Measurements from ENCODE around the gene CUX1.
"Not testable (repeated sequence)": the region's sequence is repeated elsewhere in the genome, so short reads cannot be mapped to it uniquely, and the experiment has no call there.

CUX1 gene

DNA sequence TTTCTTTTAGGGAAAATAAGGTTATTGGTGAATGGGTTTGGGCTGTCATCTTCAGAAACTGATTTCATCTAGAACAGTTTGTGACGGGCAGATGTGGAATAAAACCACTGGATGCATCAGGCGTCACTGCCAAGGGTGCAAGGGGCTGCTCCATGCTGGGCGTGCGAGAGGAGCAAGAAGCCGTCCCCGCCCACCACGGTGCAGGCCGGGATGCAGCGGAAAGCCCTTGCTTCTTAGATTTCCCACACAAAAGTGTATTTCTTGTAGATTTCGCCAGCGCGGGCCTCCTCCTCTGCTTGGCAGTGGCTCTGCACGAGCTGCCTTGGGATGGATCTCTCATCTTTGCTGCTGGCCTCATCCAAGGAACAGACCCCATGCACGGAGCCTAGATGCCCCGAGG, 189.3 kb downstream of the CUX1 start:
- in situ Hi-C loops (cut with HindIII; ENCODE audit: low pct_unique_long_range_greater_than_20kb, low sequenced_read_pairs): no loop called here
- DNase-seq (ENCODE audit: low read depth in 1 of 2, low spot score in 1 of 2): no peak
- no peak for TF ChIP-seq JUND (IDR thresholded peaks at IDR 0.05; ENCODE audit: low read depth)

- TF ChIP-seq JUND (IDR thresholded peaks at IDR 0.05; ENCODE audit: low read depth): no peak
- in situ Hi-C loops (cut with HindIII; ENCODE audit: low pct_unique_long_range_greater_than_20kb, low sequenced_read_pairs): no loop called here
- DNase-seq (ENCODE audit: low read depth in 1 of 2, low spot score in 1 of 2): peak in 1 of 2 experiments; percentile 51
Observed at GRCh38 chr7:102008535-102009262, 191.3 kb downstream of the CUX1 start.

- no peak for DNase-seq (ENCODE audit: low read depth in 1 of 2, low spot score in 1 of 2)
- TF ChIP-seq JUND (IDR thresholded peaks at IDR 0.05; ENCODE audit: low read depth): no peak
- in situ Hi-C loops (cut with HindIII; ENCODE audit: low pct_unique_long_range_greater_than_20kb, low sequenced_read_pairs): no loop called here
Observed at GRCh38 chr7:102009628-102010027, 192.2 kb downstream of the CUX1 start.

DNA sequence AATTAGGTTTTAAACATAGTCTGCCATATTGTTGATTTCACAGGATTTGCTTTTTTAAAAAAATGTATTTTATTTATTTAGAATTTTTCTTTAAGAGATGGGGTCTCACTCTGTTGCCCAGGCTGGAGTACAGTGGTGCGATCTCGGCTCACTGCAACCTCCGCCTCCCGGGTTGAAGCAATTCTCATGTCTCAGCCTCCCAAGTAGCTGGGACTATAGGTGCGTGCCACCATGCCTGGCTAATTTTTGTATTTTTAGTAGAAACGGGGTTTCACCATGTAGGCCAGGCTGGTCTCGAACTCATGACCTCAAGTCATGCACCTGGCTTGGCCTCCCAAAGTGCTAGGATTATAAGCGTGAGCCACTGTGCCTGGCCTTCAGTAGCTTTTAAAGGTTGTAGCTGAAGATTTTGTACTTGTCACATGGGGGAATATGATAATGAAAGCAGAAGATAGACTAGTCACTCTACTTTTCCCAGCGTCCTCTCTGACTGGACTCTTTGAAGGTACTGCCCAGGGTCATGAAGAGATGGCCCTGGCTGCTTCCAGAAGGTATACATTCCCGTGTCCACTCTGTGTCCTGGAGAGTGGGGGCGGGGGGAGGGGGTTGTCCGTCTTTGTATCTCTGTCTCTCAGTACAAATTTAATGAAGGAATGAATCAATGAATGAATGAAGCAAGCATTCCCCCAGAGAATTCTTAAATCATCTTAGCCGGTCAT, 194.8 kb downstream of the CUX1 start:
- DNase-seq (ENCODE audit: low read depth in 1 of 2, low spot score in 1 of 2); in situ Hi-C loops (cut with HindIII; ENCODE audit: low pct_unique_long_range_greater_than_20kb, low sequenced_read_pairs): not testable (repeated sequence)

GRCh38 chr7:102012941-102013461, 195.6 kb downstream of the CUX1 start:
- no peak for DNase-seq (ENCODE audit: low read depth in 1 of 2, low spot score in 1 of 2)
- no peak for TF ChIP-seq JUND (IDR thresholded peaks at IDR 0.05; ENCODE audit: low read depth)
- in situ Hi-C loops (cut with HindIII; ENCODE audit: low pct_unique_long_range_greater_than_20kb, low sequenced_read_pairs): no loop called here

- TF ChIP-seq JUND (IDR thresholded peaks at IDR 0.05; ENCODE audit: low read depth): no peak
- in situ Hi-C loops (cut with HindIII; ENCODE audit: low pct_unique_long_range_greater_than_20kb, low sequenced_read_pairs): no loop called here
- no peak for DNase-seq (ENCODE audit: low read depth in 1 of 2, low spot score in 1 of 2)
Observed at GRCh38 chr7:102018876-102019275, 201.4 kb downstream of the CUX1 start.

GRCh38 chr7:102019461-102019860, 202.0 kb downstream of the CUX1 start:
- DNase-seq (ENCODE audit: low read depth in 1 of 2, low spot score in 1 of 2): no peak
- in situ Hi-C loops (cut with HindIII; ENCODE audit: low pct_unique_long_range_greater_than_20kb, low sequenced_read_pairs): no loop called here
- no peak for TF ChIP-seq JUND (IDR thresholded peaks at IDR 0.05; ENCODE audit: low read depth)

- DNase-seq (ENCODE audit: low read depth in 1 of 2, low spot score in 1 of 2): no peak
- in situ Hi-C loops (cut with HindIII; ENCODE audit: low pct_unique_long_range_greater_than_20kb, low sequenced_read_pairs): no loop called here
- no peak for TF ChIP-seq JUND (IDR thresholded peaks at IDR 0.05; ENCODE audit: low read depth)
Observed at GRCh38 chr7:102021841-102022618, 204.6 kb downstream of the CUX1 start.

- DNase-seq (ENCODE audit: low read depth in 1 of 2, low spot score in 1 of 2): no peak
- in situ Hi-C loops (cut with HindIII; ENCODE audit: low pct_unique_long_range_greater_than_20kb, low sequenced_read_pairs): no loop called here
- TF ChIP-seq JUND (IDR thresholded peaks at IDR 0.05; ENCODE audit: low read depth): no peak
Observed at GRCh38 chr7:102024005-102024768, 206.8 kb downstream of the CUX1 start.

- DNase-seq (ENCODE audit: low read depth in 1 of 2, low spot score in 1 of 2): no peak
- in situ Hi-C loops (cut with HindIII; ENCODE audit: low pct_unique_long_range_greater_than_20kb, low sequenced_read_pairs): no loop called here
Observed at GRCh38 chr7:102024769-102025391, 207.5 kb downstream of the CUX1 start.

DNA sequence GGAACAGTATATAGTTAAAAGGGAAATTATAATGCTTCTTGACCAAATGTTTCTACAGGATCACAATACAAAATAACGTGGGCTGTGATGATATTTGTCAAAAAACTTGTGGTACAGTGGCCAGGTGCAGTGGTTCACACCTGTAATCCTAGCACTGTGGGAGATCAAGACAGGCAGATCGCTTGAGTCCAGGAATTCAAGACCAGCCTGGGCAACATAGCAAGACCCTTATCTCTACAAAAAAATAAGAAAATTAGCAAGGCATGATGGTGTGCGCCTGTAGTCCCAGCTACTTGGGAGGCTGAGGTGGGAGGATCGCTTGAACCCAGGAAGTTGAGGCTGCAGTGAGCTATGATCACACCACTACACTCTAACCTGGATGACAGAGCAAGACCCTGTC, 208.4 kb downstream of the CUX1 start:
- DNase-seq (ENCODE audit: low read depth in 1 of 2, low spot score in 1 of 2); in situ Hi-C loops (cut with HindIII; ENCODE audit: low pct_unique_long_range_greater_than_20kb, low sequenced_read_pairs): not testable (repeated sequence)

More at GRCh38 chr7:102024769-102025391, 207.5 kb downstream of the CUX1 start:
- TF ChIP-seq JUND (IDR thresholded peaks at IDR 0.05; ENCODE audit: low read depth): no peak
